HepG2 (cell line): ENCODE data around the gene UGGT1. TPM values are rescaled to one million over a fixed set of nuclear protein-coding genes. Genes with fewer than 3 reads are reported as not detected.
A peak's percentile ranks its signal among the peaks of the same experiment; 100 is the strongest.

Source experiments
- AGO1 ChIP-seq: fragments of 200-400 bp; formaldehyde crosslinking; IDR thresholded peaks from 2 replicates; pipeline ENCODE4 v1.6.1; 2017; ENCODE audit warnings: mild to moderate bottlenecking, low read depth, low read length, moderate library complexity; ENCODE audit not compliant: poor library complexity, severe bottlenecking
- BCL3 ChIP-seq: sonication (generic); formaldehyde crosslinking; IDR thresholded peaks from 2 replicates; pipeline ENCODE4 v1.5.1; 2020; ENCODE audit warnings: mild to moderate bottlenecking, missing genetic modification reagents, moderate library complexity
- CHD4 ChIP-seq: fragments of 200-600 bp; sonication (generic); IDR thresholded peaks from 2 replicates; pipeline ENCODE4 v1.7.0; 2017; ENCODE audit warnings: mild to moderate bottlenecking, low read length, borderline replicate concordance
- CSRNP1 ChIP-seq: sonication (generic); formaldehyde crosslinking; IDR thresholded peaks from 2 replicates; pipeline ENCODE4 v1.8.1; 2023; ENCODE audit warnings: mild to moderate bottlenecking, missing genetic modification reagents
- DNMT3B ChIP-seq: conservative IDR thresholded peaks from 2 replicates; pipeline ENCODE4 v1.6.1; 2016; ENCODE audit warnings: missing biosample characterization, control low read depth
- E2F5 ChIP-seq: sonication (generic); formaldehyde crosslinking; conservative IDR thresholded peaks from 2 replicates; pipeline ENCODE4 v1.4.0; 2020; ENCODE audit warnings: missing genetic modification reagents
- ELF4 ChIP-seq: sonication (generic); formaldehyde crosslinking; IDR thresholded peaks from 2 replicates; pipeline ENCODE4 v1.5.0; 2020; ENCODE audit warnings: missing genetic modification reagents, mild to moderate bottlenecking, moderate library complexity, borderline replicate concordance
- FOXM1 ChIP-seq: sonication (generic); formaldehyde crosslinking; IDR thresholded peaks from 2 replicates; pipeline ENCODE4 v1.5.0; 2020; ENCODE audit warnings: missing genetic modification reagents
- HDAC1 ChIP-seq: sonication (generic); formaldehyde crosslinking; IDR thresholded peaks from 2 replicates; pipeline ENCODE4 v1.5.1; 2020; ENCODE audit warnings: mild to moderate bottlenecking, missing genetic modification reagents
- HMG20B ChIP-seq: conservative IDR thresholded peaks from 2 replicates; pipeline ENCODE4 v1.6.1; 2016; ENCODE audit warnings: missing genetic modification reagents, missing compliant biosample characterization
- HNRNPUL1 ChIP-seq: fragments of 200-400 bp; formaldehyde crosslinking; IDR thresholded peaks from 2 replicates; pipeline ENCODE4 v1.6.1; 2017; ENCODE audit warnings: low read depth, mild to moderate bottlenecking, low read length, moderate library complexity
- IKZF5 ChIP-seq: IDR thresholded peaks from 2 replicates; pipeline ENCODE4 v1.6.1; 2018; ENCODE audit warnings: missing genetic modification reagents, mild to moderate bottlenecking, missing compliant biosample characterization
- RARG ChIP-seq: sonication (generic); formaldehyde crosslinking; IDR thresholded peaks from 2 replicates; pipeline ENCODE4 v1.4.0; 2020; ENCODE audit warnings: low read depth, mild to moderate bottlenecking, missing genetic modification reagents
- REPIN1 ChIP-seq: sonication (generic); formaldehyde crosslinking; IDR thresholded peaks from 2 replicates; pipeline ENCODE4 v1.8.0; 2022; ENCODE audit warnings: missing genetic modification reagents, low read depth, mild to moderate bottlenecking, borderline replicate concordance
- XRCC5 ChIP-seq: fragments of 200-400 bp; formaldehyde crosslinking; optimal IDR thresholded peaks from 2 replicates; pipeline ENCODE3; 2017; ENCODE audit warnings: mild to moderate bottlenecking, low read length
- ZKSCAN8 ChIP-seq: IDR thresholded peaks from 2 replicates; pipeline ENCODE4 v1.6.1; 2016; ENCODE audit warnings: borderline replicate concordance, missing genetic modification reagents, missing compliant biosample characterization
- ZNF121 ChIP-seq: sonication (generic); formaldehyde crosslinking; IDR thresholded peaks from 2 replicates; pipeline ENCODE4 v1.5.0; 2020; ENCODE audit warnings: mild to moderate bottlenecking, missing genetic modification reagents
- ZNF234 ChIP-seq: sonication (generic); formaldehyde crosslinking; conservative IDR thresholded peaks from 2 replicates; pipeline ENCODE4 v1.5.1; 2020; ENCODE audit warnings: mild to moderate bottlenecking, missing genetic modification reagents
- ZNF362 ChIP-seq: sonication (generic); formaldehyde crosslinking; IDR thresholded peaks from 2 replicates; pipeline ENCODE4 v1.4.0; 2020; ENCODE audit warnings: missing genetic modification reagents, mild to moderate bottlenecking, borderline replicate concordance
- ZNF607 ChIP-seq: sonication (generic); formaldehyde crosslinking; IDR thresholded peaks from 2 replicates; pipeline ENCODE4 v1.5.1; 2020; ENCODE audit warnings: missing genetic modification reagents, mild to moderate bottlenecking, borderline replicate concordance
- ZNF841 ChIP-seq: sonication (generic); formaldehyde crosslinking; IDR thresholded peaks from 2 replicates; pipeline ENCODE4 v1.8.1; 2023; ENCODE audit warnings: missing genetic modification reagents, borderline replicate concordance
- ZNF850 ChIP-seq: sonication (generic); formaldehyde crosslinking; conservative IDR thresholded peaks from 2 replicates; pipeline ENCODE4 v1.9.0; 2021; ENCODE audit warnings: mild to moderate bottlenecking, missing genetic modification reagents
- ZSCAN21 ChIP-seq: sonication (generic); formaldehyde crosslinking; IDR thresholded peaks from 2 replicates; pipeline ENCODE4 v1.8.0; 2022; ENCODE audit warnings: mild to moderate bottlenecking, missing genetic modification reagents, moderate library complexity, borderline replicate concordance
- polyA plus RNA-seq, 8 experiments: library from polyadenylated mRNA; depleted of rRNA in 3 of 8; stranded (reverse) in 7 of 8; unstranded in 1 of 8; fragments of >200 nt; fragmentation: Illumina TruSeq in 4 of 8; extraction: Trizol in 4 of 8; gene quantifications; 2 replicates each; pipeline versions ENCODE4 v1.2.1 to v1.2.3, GENCODE V29; 2011 to 2016; ENCODE audit warnings: low read depth in 4 of 8, missing spikeins in 1 of 8, mixed read lengths in 1 of 8; ENCODE audit not compliant: insufficient read depth in 1 of 8
- total RNA-seq, 5 experiments: library from RNA; depleted of rRNA; stranded (reverse); fragments of >200 nt; fragmentation: Illumina TruSeq; extraction: Trizol; gene quantifications; 2 replicates each; pipeline ENCODE4 v1.2.3, GENCODE V29; 2016; ENCODE audit warnings: low read depth in 1 of 5

The UGGT1 gene
- total and polyA plus RNA-seq, 2 of the 13 experiments (the other 11 are each of a cell fraction or from before 2014, with no cell fraction given): 35.8 to 83.2 TPM

GRCh38 chr2:128090945-128091725, at the start of gene UGGT1 (continued):
- peak; percentile 99 for TF ChIP-seq REPIN1 (CRISPR knock-in tag)
- TF ChIP-seq BCL3 (CRISPR knock-in tag): peak; percentile 99
- no peak for TF ChIP-seq CHD4
- TF ChIP-seq HDAC1: peak; percentile 99
- TF ChIP-seq ZSCAN21 (CRISPR knock-in tag): peak; percentile 97; the same call in 1 of the 2 replicates
- TF ChIP-seq ZNF607 (CRISPR knock-in tag): peak; percentile 99
- no peak for TF ChIP-seq RARG (CRISPR knock-in tag)
- TF ChIP-seq ZNF121 (CRISPR knock-in tag): peak; percentile 59; the same call in 1 of the 2 replicates
- peak; percentile 97; the same call in 1 of the 2 replicates for TF ChIP-seq CSRNP1 (CRISPR knock-in tag)
- TF ChIP-seq ZNF362: 0 out of 2 replicates have a peak, but pooled peaks have one; percentile 64
- 0 out of 2 replicates have a peak, but pooled peaks have one; percentile 95 for TF ChIP-seq ZNF234 (CRISPR knock-in tag)
- TF ChIP-seq ELF4 (CRISPR knock-in tag): peak; percentile 99
- TF ChIP-seq AGO1: peak; percentile 85
- no peak for TF ChIP-seq FOXM1 (CRISPR knock-in tag)
- TF ChIP-seq ZNF850: no peak
- no peak for TF ChIP-seq HNRNPUL1
- TF ChIP-seq HMG20B: peak; percentile 41; the same call in 1 of the 2 replicates
- no peak for TF ChIP-seq DNMT3B (CRISPR knock-in tag)
- TF ChIP-seq ZNF841 (CRISPR knock-in tag): no peak
- TF ChIP-seq IKZF5 (CRISPR knock-in tag): peak; percentile 95
- peak; percentile 88 for TF ChIP-seq ZKSCAN8 (CRISPR knock-in tag)
- TF ChIP-seq E2F5 (CRISPR knock-in tag): peak; percentile 75
- TF ChIP-seq XRCC5: peak; percentile 97
